Fibroblast of the aortic adventitia (primary cell): ENCODE data around the gene JMJD1C. TPM values are rescaled to one million over a fixed set of nuclear protein-coding genes. Genes with fewer than 3 reads are reported as not detected.

ENCODE experiments used
- DNase-seq: peaks from one replicate; pipeline ENCODE4 v3.0.0-alpha.2; 2010; ENCODE audit warnings: low read depth
- H3K4me3 ChIP-seq: 2 replicates; pipeline ENCODE4 v1.5.1; 2011; ENCODE audit warnings: low read depth, mild to moderate bottlenecking, control low read depth, low read length, moderate library complexity
- CTCF ChIP-seq: IDR thresholded peaks from 2 replicates; pipeline ENCODE4 v1.5.1; 2011; ENCODE audit warnings: mild to moderate bottlenecking, low read length, control low read depth, inconsistent platforms; ENCODE audit not compliant: insufficient read depth
- total RNA-seq: library from RNA; depleted of rRNA; stranded (reverse); fragments of >200 nt; gene quantifications from 2 replicates; pipeline ENCODE4 v1.2.3, GENCODE V29; 2012; ENCODE audit warnings: low replicate concordance

The JMJD1C gene
- total RNA-seq, 1 donor: 120 TPM

- H3K4me3 ChIP-seq: no peak overlapping the region
Observed at GRCh38 chr10:63146503-63146902, 319.3 kb downstream of the JMJD1C start.

DNA sequence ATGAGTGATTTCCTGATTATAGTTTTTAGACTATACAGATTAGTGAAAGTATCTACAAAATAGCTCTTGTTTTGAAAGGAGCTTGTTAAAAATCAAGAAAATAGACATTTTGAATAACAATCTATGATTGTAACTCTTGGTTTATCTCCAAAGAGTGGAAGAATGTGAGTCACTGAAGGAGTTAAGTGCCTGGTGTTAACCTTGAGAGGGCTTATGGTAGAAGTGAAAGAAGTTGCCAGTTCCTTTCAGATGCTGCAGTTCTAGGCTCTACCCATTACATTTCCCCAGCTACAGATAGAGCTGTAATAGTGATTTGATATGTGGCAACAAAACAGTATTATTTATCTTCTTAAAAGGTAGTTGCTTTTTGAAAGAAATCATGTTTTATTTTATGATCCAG lies 320.0 kb downstream of the JMJD1C start:
- no peak for TF ChIP-seq CTCF
- no peak for DNase-seq
- H3K4me3 ChIP-seq: no peak overlapping the region

More at GRCh38 chr10:63146503-63146902, 319.3 kb downstream of the JMJD1C start:
- no peak for TF ChIP-seq CTCF
- no peak for DNase-seq

- no peak overlapping the region for H3K4me3 ChIP-seq
- no peak for DNase-seq
- no peak for TF ChIP-seq CTCF
Observed at GRCh38 chr10:63143987-63144386, 321.8 kb downstream of the JMJD1C start.

GRCh38 chr10:63142136-63142535 lies 323.6 kb downstream of the JMJD1C start:
- DNase-seq: no peak
- no peak overlapping the region for H3K4me3 ChIP-seq

GRCh38 chr10:63140077-63140476 lies 325.7 kb downstream of the JMJD1C start:
- no peak for TF ChIP-seq CTCF
- no peak for DNase-seq
- no peak overlapping the region for H3K4me3 ChIP-seq

More at GRCh38 chr10:63142136-63142535, 323.6 kb downstream of the JMJD1C start:
- TF ChIP-seq CTCF: no peak

DNA sequence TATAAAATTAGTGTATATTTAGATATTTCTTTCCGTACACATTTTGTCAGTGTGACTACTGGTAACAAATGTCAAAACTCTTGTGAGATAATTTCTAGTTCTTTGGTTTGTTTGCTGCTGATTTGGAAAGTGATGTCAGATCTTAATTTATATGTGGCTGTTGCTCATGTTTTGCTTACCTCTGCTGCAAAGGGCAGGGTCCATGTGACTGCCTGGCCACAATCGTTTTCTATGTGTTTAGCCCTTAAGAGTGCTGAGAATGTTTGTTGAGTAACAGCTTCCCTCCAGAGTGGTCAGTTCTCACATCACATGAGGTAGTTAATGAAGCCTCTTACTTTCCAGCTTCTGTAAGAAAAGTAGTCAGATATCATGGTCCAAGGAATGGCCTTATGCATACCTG lies 328.5 kb downstream of the JMJD1C start:
- H3K4me3 ChIP-seq: no peak overlapping the region
- TF ChIP-seq CTCF: no peak
- no peak for DNase-seq
